Measurements from ENCODE around the gene HMCN1.

DNA sequence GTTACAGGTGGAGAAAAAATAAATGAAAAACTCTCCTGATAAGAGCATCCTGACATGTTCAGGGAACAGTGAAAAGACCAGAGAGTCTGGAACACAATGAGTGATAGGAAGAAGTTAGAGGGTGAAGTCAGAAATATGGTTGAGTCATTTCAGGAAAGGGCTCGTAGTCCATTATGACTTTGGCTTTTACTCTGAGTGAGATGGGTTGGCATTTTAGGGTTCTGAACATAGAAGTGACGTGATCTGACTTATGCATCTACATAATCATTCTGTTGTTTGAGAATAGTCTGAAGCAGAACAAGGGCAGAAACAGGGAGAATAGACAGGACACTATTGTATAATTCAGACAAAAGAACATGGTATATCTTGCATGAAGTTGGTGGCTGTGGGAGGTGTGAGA is 5.8 kb downstream of the HMCN1 start:
- no peak for TF ChIP-seq POLR2A (IDR thresholded peaks at IDR 0.05)
- TF ChIP-seq, protein P1, sequence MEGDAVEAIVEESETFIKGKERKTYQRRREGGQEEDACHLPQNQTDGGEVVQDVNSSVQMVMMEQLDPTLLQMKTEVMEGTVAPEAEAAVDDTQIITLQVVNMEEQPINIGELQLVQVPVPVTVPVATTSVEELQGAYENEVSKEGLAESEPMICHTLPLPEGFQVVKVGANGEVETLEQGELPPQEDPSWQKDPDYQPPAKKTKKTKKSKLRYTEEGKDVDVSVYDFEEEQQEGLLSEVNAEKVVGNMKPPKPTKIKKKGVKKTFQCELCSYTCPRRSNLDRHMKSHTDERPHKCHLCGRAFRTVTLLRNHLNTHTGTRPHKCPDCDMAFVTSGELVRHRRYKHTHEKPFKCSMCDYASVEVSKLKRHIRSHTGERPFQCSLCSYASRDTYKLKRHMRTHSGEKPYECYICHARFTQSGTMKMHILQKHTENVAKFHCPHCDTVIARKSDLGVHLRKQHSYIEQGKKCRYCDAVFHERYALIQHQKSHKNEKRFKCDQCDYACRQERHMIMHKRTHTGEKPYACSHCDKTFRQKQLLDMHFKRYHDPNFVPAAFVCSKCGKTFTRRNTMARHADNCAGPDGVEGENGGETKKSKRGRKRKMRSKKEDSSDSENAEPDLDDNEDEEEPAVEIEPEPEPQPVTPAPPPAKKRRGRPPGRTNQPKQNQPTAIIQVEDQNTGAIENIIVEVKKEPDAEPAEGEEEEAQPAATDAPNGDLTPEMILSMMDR (IDR thresholded peaks at IDR 0.05) = no peak

Measured in thyroid gland (tissue), 4 donors.